Umbilical cord (tissue), 2 donors: ENCODE results near the gene DRC1. TPM values are rescaled to one million over a fixed set of nuclear protein-coding genes. Genes with fewer than 3 reads are reported as not detected.

ENCODE experiments used
- DNase-seq: peaks from one replicate; pipeline ENCODE4 v3.0.0-alpha.2; 2015; ENCODE audit warnings: low spot score
- total RNA-seq: library from RNA; depleted of rRNA; stranded (reverse); fragments of >200 nt; gene quantifications from one replicate; pipeline ENCODE4 v1.2.3, GENCODE V29; 2014; ENCODE audit warnings: low replicate concordance; ENCODE audit not compliant: insufficient read depth

Gene DRC1
- total RNA-seq, 1 donor from 2014 or later = not detected

- DNase-seq = no peak
These were observed 1.8 kb upstream of the DRC1 start for GRCh38 chr2:26399771-26400376.

DNA sequence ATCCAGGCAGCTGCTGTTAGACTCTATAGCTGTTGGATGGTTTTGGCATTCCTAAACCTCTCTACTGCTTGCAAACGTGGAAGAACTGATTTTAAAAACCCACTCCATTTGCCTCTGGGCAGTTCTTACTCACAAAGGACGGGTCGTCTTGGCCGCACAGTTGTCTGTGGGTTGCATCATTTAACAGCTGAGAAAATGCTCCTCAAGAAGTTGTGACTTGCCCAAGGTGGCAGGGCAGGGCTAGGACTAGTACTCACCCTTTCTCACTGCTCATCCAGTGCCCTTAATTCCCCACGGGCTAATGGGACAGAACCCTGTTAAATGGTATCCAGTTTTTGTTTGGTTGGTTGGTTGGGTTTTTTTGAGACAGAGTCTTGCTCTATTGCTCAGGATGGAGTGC lies 997 bp upstream of the DRC1 start:
- DNase-seq = no peak

DNA sequence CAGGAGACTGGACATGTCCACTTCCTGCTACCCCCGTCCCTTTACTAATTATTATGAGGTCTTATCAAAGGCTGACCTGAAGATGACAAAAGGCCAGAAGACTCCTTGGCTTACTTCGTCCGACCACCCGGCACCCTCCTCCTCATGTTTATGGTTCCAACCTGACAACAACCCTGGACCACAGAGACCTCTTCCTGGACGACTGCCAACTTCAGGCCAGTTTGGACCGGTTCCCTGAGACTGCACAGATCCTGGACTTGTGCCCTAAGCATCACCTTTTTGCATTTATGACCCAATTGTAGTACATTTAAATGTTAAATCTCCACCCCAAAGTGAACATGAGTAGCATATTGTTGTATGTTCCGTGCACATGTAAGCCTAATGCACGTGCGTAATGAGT lies 5.8 kb downstream of the DRC1 start:
- no peak for DNase-seq

DNA sequence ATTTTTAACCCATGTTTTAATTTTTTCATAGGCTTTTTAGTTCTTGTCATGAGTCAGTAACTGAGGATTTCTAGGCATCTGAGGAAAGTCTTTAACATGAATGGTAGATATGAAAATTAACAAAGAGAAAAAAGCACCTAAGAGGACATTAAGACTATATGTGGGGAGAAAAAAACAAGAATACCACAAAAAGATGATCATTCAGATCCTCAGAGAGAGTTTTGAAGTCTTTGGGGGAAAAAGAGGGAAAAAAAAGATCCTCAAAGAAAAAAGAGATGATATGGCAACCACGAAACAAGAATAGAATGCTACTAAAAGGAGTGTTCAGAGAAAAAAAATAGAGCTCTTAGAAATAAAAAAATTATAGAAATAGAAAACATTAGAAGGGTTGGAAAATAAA lies 8.1 kb downstream of the DRC1 start:
- DNase-seq = no peak

DNA sequence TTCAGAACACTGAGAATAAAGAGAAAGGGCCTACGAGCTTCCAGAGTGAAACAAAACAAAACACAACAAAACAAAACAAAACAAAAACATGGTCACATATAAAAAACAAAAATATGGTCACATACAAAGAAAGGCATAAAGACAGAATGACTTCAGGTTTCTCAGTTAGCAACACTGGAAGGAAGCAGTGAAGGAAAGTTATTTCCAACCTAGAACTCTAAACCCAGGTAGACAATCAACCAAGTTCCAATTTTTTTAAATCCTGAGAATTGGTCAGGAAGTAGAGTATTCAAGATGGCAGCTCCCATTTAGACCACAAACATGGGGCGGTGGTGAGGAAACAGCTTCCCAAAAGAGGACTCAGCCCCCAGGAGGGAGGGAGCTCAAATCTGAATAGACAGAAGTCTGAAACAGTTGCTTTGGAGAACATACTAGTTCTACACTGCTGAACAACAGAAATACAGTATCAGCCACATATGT lies 9.1 kb downstream of the DRC1 start:
- DNase-seq = no peak

- DNase-seq = no peak
These were observed 9.7 kb downstream of the DRC1 start for GRCh38 chr2:26411419-26411818.

DNA sequence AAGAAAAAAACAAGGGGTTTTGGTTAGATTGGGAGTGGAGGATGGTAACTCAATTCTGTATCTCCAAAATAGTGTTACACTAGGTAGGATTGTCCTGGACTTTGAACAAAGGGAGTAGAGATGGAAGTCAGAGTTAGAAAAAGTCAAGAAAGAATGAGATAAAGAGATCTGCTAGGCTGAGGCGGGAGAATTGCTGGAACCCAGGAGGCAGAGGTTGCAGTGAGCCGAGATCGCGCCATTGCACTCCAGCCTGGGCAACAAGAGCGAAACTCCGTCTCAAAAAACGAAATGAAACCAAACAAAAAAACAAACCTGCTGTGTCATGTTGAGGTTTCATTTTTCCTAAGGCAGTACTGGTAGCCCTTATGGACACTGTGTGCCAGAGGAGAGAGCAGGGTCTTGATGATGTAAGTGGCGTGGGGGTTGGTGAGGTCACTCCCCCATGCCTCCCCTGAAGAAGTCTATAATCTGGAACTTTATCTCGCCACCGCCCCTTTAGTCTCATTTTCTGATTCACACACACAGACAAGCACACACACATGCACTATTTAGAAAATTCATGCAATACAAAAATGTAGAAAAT lies 10.5 kb downstream of the DRC1 start:
- DNase-seq = no peak

DNA sequence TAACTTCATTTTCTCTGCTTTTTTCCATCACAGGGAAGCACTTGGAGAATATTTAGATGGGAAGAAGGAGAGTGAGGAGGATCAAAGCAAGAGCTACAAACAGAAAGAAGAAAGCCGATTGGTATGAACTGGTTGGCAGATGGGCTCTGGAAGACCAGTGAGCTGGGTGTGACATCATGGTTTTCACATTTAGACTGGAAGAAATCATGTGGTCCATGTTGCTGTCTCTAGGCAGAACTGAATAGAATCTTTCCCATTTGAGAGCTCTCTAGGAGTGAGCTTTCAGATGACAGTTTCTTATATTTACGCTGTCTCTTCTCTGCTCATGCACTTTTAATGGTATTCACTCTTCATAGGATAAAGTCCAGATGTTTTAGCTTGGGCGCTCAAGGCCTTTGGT lies 12.6 kb downstream of the DRC1 start:
- DNase-seq = peak; percentile 66

DNA sequence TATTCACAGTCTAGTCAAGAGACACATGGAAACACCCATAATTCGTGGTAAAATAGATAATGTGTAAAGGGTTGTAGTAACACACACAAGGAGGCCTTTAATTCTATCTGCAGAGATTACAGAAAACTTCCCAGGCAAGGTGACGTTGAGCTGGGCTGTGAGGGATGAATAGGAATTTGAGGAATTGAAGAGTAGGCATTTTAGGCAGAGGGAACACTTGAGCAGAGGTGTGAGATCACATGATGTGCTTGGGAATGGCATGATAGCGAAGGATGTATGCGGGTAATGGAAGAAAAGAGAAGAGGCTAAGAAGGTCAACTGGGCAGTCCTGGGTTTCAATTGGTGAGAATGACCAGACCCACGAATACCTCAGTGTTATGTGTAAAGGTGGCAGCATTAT lies 20.2 kb downstream of the DRC1 start:
- DNase-seq = no peak

DNA sequence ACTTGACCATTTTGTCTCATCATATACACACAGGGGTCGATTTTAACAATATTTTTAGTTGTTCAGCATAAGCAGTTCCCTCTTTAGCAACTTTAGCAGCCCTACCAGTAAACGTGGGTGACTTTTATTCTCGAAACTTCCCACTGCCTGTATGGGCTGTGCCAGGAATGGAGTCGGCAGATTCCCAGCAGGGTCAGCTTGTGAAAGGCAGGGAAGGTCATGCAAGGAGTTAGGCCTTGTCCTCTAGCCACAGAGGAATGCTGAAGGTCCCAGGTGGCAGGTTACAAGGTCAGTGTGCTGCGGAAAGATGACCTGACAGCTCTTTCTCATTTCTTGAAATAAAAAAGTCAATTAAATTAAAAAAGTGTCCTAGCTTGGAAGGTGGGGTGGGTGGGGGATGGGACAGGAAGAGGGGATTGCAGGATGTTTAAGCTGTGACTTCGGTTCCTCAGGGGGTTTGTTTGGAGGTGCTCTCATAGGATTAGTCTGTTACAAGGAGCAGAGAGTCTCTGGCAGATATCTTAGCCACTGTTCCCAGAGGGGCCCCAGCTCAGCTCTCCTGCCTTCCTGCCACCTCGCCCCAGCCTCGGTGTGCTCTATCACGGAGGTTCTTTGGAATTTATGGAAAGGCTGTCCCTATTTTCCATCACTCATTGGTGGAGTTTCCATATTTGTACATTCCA lies 21.4 kb downstream of the DRC1 start:
- no peak for DNase-seq

- DNase-seq = no peak
These were observed 22.0 kb downstream of the DRC1 start for GRCh38 chr2:26423750-26424149.

DNA sequence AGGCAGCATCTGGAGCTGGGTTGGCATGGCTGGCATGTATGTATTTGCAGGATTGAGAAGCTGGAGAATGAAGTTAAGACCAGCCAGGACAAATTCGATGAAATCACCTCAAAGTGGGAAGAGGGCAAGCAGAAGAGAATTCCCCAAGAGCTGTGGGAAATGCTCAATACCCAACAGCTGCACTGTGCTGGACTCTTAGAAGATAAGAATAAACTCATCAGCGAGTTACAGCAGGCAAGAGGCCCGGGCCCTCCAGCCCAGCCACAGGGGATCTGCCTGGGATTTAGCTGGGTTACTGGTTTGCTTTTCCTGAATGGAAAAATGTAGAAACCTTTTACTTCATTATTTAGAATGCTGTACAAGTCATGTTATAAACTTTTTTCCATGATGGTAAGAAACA lies 22.5 kb downstream of the DRC1 start:
- peak; percentile 63 for DNase-seq

DNA sequence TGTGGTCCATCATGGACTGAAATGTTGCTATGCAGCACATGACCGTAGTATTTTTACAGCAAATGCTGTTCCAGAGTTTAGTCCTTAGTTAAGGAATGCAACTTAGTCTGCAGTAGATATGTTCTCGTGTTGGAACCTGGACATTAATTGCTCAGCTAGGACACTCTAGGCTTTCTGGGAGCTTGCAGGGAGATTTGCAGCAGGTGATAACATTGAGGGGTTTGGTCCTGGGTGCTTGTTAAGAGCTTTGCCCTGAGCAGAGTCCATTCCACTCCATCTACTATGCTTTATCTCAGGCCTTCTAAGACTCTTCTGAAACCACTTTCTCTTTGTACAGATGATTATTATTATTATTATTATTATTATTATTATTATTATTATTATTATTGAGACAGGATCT lies 27.1 kb downstream of the DRC1 start:
- DNase-seq = no peak

- DNase-seq = no peak
These were observed 28.3 kb downstream of the DRC1 start for GRCh38 chr2:26429779-26430578.

DNA sequence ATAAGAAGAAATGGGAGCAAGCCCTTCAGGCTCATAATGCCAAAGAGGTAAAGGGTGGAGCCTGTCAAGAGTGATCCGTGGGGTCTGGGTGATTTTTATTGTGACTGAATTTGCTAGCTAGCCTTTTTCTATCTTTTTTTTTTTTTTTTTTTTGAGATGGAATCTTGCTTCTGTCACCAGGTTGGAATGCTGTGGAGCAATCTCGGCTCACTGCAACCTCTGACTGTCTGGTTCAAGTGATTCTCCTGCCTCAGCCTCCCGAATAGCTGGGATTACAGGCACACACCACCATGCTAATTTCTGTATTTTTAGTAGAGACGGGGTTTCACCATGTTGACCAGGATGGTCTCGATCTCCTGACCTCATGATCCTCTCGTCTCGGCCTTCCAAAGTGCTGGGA lies 29.1 kb downstream of the DRC1 start:
- DNase-seq = no peak

DNA sequence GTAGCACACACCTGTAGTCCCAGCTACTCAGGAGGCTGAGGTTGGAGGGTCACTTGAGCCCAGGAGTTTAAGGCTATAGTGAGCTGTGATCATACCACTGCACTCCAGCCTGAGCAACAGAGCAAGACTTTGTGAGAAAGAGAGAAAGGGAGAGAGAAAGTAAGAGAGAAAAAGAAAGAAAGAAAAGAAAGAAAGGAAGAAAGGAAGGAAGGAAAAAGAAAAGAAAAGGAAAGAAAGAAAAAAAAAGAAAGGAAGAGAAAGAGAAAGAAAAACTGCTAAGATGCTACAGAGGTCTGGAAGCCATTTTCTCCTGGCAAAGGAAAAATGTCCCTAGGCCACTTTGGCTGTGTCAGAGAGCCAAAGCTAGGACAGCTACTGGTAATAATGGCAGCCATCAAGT lies 30.6 kb downstream of the DRC1 start:
- DNase-seq = no peak

DNA sequence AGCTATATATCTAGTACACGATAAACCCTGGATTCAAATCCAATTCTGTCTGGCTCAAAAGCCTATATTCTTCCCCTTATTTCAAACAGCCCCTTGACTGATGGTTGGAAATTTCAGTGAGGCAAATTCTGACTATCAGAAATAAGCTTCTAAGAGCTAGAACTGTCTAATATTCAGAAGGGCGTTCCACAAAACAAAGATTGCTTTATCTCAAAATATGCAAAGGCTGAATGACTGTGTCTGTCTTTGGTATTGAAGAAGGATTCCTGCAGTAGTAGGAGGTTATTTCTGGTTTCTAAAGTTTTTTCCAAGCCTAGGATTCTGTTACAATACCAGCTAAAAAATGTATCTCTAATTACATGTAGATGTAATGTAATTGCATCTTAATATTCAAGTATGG lies 31.1 kb downstream of the DRC1 start:
- peak; percentile 76 for DNase-seq

DNA sequence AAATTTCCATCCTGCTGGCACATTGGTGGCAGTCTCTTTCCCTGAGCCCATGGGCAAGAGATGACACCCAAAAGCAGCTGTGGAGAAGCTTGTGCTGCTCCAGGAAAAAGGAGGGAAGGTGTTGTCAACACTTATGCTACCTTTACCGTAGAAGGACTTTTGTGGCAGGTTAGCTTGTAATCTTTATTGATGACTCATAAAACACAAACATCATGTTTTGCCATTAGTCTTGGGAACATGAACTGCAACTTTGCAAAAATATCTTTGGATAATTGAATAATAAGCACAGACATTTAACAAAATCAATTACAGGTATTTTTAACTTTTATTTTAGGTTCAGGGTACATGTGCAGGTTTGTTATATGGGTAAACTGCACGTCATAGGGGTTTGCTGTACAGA lies 33.4 kb downstream of the DRC1 start:
- DNase-seq = no peak

GRCh38 chr2:26438526-26438925 lies 36.8 kb downstream of the DRC1 start:
- DNase-seq = no peak

DNA sequence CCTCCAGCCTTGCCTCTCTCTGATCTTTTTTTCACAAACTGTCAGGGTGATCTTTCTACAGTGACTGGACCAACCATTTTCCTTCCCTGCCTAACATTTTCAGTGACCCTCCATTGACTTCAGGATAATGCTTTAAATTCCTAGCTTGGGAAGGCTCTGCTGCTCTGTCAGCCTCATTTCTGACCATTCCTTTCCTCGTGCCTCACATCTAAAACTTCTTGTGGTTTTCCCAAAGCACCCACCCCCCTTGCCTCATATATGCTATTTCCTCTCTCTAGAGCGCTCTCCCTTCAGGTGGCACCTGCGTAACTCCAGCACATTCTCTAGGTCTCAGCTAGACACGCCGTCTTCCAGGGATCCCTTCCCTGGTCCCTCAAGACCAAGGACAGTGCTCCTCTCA lies 37.2 kb downstream of the DRC1 start:
- no peak for DNase-seq

- no peak for DNase-seq
These were observed 40.6 kb downstream of the DRC1 start for GRCh38 chr2:26442301-26442700.

- DNase-seq = no peak
These were observed 41.0 kb downstream of the DRC1 start for GRCh38 chr2:26442707-26443106.
